ENCODE measurements around the gene EPO. TPM values are rescaled to one million over a fixed set of nuclear protein-coding genes. Genes with fewer than 3 reads are reported as not detected.

The EPO gene
- total RNA-seq, 1 donor from 2014 or later = 0.40 TPM

GRCh38 chr7:100679129-100679926 lies 40.9 kb upstream of the EPO start:
- no peak for DNase-seq
- Mint-ChIP-seq H3K9me3 (no peaks in the 10 kb centered on the region), H3K27ac (no peak overlapping the region), H3K36me3 (ENCODE audit: low read depth) (peaks cover 30% of the 10 kb centered on the region), H3K4me1 (peaks cover 17% of the 10 kb centered on the region), H3K27me3 (no peaks in the 10 kb centered on the region), H3K4me3 (no peak overlapping the region)
- intact Hi-C loops (cut with micrococcal nuclease) = no loop called here

GRCh38 chr7:100679927-100680575 lies 40.2 kb upstream of the EPO start:
- H3K27me3 Mint-ChIP-seq = no peaks in the 10 kb centered on the region
- H3K27ac Mint-ChIP-seq = no peak overlapping the region
- H3K36me3 Mint-ChIP-seq (ENCODE audit: low read depth) = peaks cover 29% of the 10 kb centered on the region
- H3K4me1 Mint-ChIP-seq = peaks cover 15% of the 10 kb centered on the region
- DNase-seq = no peak
- H3K4me3 Mint-ChIP-seq = no peak overlapping the region
- intact Hi-C loops (cut with micrococcal nuclease) = no loop called here
- no peaks in the 10 kb centered on the region for H3K9me3 Mint-ChIP-seq

DNA sequence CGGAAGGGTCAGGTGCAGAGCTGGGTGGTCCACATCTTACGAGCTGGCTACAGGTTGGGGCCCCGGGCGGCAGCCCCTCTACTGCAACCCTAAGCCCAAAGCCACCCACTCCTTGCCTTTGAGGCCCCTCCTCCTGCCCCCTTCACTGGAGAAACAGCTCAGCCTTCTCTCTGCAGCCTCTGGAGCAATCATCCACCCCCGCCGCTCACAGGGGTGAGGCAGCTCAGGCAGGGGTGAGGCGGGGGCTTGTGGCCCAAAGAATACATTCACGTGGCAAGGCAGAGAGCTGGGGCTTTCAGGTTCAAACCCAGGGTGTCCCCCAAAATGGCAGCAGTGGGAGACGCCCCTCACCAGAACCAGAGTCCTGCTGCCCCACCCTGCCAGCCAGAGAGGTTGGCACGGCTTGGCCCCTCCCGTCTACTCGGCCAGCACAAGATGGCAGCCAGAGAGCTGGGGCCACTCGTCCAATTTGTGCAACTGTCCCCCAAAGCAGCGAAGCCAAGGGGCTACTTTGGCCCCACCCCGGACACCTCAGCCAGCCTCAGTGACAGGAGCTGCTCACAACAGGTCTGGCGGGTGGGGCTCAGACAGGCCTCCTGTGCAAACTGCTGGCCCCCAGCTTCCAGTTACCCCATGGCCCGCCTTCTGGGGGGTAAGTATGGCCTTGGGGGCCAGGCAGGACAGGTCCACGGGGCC lies 39.5 kb upstream of the EPO start:
- Mint-ChIP-seq H3K27me3 (no peaks in the 10 kb centered on the region), H3K27ac (no peak overlapping the region), H3K36me3 (ENCODE audit: low read depth) (peaks cover 32% of the 10 kb centered on the region), H3K4me3 (no peak overlapping the region), H3K4me1 (peaks cover 15% of the 10 kb centered on the region), H3K9me3 (no peaks in the 10 kb centered on the region)
- no peak for DNase-seq
- intact Hi-C loops (cut with micrococcal nuclease) = no loop called here

GRCh38 chr7:100681491-100682227 lies 38.6 kb upstream of the EPO start:
- Mint-ChIP-seq H3K4me3 (no peak overlapping the region), H3K9me3 (no peaks in the 10 kb centered on the region), H3K36me3 (ENCODE audit: low read depth) (peaks cover 30% of the 10 kb centered on the region), H3K4me1 (peaks cover 11% of the 10 kb centered on the region), H3K27me3 (no peaks in the 10 kb centered on the region), H3K27ac (peak overlapping the region; percentile 12)
- intact Hi-C loops (cut with micrococcal nuclease) = no loop called here
- no peak for DNase-seq

DNA sequence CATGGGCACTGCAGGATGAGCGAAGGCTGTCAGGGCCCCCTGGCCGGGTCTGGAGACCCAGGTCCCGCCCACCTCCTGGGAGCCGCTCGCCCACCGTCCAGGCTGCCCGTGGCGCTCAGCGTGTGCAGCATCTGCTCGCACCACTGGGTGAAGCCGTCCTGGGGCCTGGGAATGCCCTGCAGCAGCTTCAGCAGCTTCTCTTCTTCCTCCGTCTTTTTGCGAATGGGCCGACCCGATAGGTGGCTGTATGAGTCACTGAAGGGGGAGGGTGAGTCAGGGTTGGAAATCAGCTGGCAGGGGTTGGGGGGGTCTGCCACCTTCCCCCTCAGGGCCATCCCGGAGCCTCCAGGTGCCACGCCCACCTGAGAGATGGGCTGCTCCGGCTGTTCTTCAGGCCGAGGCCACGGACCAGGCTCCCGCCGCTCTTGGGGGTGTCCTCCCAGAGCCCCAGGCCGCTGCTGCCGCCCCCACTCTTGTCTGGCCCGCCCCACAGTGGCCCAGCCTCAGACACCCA lies 38.0 kb upstream of the EPO start:
- Mint-ChIP-seq H3K4me3 (no peak overlapping the region), H3K27me3 (no peaks in the 10 kb centered on the region), H3K36me3 (ENCODE audit: low read depth) (peaks cover 31% of the 10 kb centered on the region), H3K4me1 (peaks cover 9% of the 10 kb centered on the region), H3K9me3 (no peaks in the 10 kb centered on the region), H3K27ac (no peak overlapping the region)
- no peak for DNase-seq
- intact Hi-C loops (cut with micrococcal nuclease) = no loop called here

GRCh38 chr7:100682991-100683658 lies 37.1 kb upstream of the EPO start:
- DNase-seq = peak; percentile 56
- Mint-ChIP-seq H3K9me3 (no peaks in the 10 kb centered on the region), H3K27me3 (no peaks in the 10 kb centered on the region), H3K36me3 (ENCODE audit: low read depth) (peaks cover 30% of the 10 kb centered on the region), H3K4me3 (no peak overlapping the region), H3K4me1 (peaks cover 9% of the 10 kb centered on the region), H3K27ac (peak overlapping the region; percentile 25)
- intact Hi-C loops (cut with micrococcal nuclease) = no loop called here

DNA sequence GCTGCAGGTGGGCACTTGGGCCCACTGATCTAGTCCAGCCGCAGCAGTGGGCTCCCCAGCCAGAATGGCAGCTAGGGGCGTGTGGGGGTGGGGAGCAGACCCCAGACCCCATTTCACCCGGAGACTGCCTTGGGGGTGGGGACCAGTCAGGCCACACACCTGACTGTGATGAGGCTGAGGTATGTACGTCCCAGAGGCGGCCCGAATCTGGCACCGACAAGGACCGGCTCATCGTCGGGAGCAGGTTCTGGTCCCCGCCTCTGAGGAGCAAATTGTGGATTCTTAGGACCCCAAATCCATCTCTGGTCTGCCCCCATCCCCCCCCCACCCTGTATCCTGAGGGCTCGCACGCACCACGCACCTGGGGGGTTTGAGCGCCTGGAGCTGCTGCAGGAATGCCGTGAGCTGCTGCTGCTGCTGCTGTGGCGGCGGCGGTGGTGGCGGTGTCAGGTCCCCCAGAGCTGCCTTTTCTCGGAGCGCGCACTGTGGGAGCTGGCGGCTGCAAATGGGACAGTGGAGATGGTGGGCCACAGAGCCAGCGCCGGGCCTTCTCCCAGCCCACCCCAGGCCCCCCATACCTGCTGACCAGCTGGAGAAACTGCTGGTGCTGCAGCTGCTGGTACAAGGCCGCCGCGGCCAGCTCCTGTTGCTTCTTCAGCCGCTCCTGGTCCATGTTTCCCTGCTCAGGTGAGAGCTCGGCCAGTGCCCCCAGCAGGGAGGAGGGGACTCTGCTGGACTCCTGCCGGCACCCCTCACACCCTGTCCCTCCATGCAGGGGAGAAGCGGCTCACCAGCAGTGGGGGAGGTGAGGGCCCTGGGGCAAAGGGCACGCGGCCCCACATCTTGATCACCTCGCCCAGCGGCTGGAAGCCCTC lies 36.4 kb upstream of the EPO start:
- peak; percentile 59 for DNase-seq
- Mint-ChIP-seq H3K4me1 (peaks cover 9% of the 10 kb centered on the region), H3K27ac (no peak overlapping the region), H3K9me3 (no peaks in the 10 kb centered on the region), H3K27me3 (no peaks in the 10 kb centered on the region), H3K4me3 (no peak overlapping the region), H3K36me3 (ENCODE audit: low read depth) (peaks cover 27% of the 10 kb centered on the region)
- intact Hi-C loops (cut with micrococcal nuclease) = no loop called here

- Mint-ChIP-seq H3K27me3 (no peaks in the 10 kb centered on the region), H3K4me1 (peaks cover 6% of the 10 kb centered on the region), H3K36me3 (ENCODE audit: low read depth) (peaks cover 23% of the 10 kb centered on the region), H3K4me3 (no peak overlapping the region), H3K27ac (no peak overlapping the region), H3K9me3 (no peaks in the 10 kb centered on the region)
- intact Hi-C loops (cut with micrococcal nuclease) = no loop called here
- no peak for DNase-seq
These were observed 35.7 kb upstream of the EPO start for GRCh38 chr7:100684534-100685042.

DNA sequence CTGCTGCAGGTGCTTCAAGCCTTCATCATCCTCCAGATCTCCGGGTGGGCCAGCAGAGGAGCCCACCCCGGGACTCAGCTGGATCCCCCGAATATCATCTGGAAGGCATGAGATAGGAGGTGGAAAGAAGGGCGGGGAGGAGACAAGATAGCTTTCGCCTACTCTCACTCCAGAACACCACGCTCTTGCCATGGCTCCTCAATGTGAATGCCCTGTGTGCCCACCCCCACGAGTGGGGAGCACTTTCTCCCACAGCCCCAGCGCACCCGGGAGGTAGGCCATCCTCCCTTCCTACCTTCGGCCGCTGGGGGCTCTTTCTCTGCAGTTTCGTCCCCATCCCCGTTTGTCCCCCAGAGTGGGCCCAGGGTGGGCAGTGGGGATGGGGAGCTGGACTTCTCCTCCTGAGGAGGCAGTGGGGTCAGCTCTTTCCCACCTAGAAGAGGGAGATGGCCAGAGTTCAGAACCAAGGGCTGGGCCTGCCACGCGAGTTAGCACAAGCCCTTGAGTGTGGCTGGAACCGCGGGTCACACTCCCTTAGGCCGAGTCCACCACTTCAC lies 35.1 kb upstream of the EPO start:
- Mint-ChIP-seq H3K9me3 (no peaks in the 10 kb centered on the region), H3K27ac (no peak overlapping the region), H3K4me3 (no peak overlapping the region), H3K36me3 (ENCODE audit: low read depth) (peaks cover 21% of the 10 kb centered on the region), H3K4me1 (peaks cover 5% of the 10 kb centered on the region), H3K27me3 (no peaks in the 10 kb centered on the region)
- intact Hi-C loops (cut with micrococcal nuclease) = no loop called here
- no peak for DNase-seq

DNA sequence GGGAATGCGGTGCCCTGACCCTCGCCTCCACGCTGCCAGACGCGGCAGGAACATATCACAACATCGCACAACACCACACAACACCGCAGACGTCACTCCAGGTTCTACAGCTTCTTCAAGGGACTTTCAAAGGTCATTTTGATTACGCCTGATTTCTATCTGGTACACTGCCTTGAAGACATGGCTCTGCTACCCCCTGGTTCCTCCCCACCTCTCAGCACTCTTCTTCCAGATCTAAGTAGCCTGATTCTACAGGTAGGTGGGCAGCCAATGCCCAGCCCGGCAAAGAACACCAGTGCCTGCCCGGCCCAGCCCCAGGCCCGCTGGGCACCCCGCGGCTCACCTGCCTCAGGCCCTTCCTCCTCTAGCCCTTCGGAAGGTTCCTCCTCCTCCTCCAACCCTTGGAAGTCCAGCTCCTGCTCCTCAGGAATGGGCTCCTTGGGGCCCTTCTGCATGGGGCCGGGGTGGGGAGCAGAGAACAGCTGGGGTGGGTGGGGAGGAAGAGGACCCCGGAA lies 34.6 kb upstream of the EPO start:
- no peaks in the 10 kb centered on the region for H3K9me3 Mint-ChIP-seq
- peaks cover 20% of the 10 kb centered on the region for H3K36me3 Mint-ChIP-seq (ENCODE audit: low read depth)
- peaks cover 3% of the 10 kb centered on the region for H3K4me1 Mint-ChIP-seq
- H3K4me3 Mint-ChIP-seq = no peak overlapping the region
- no peak for DNase-seq
- intact Hi-C loops (cut with micrococcal nuclease) = no loop called here
- no peaks in the 10 kb centered on the region for H3K27me3 Mint-ChIP-seq
- no peak overlapping the region for H3K27ac Mint-ChIP-seq

GRCh38 chr7:100686201-100686821 lies 34.0 kb upstream of the EPO start:
- intact Hi-C loops (cut with micrococcal nuclease) = no loop called here
- Mint-ChIP-seq H3K4me1 (peaks cover 3% of the 10 kb centered on the region), H3K4me3 (no peak overlapping the region), H3K27ac (no peak overlapping the region), H3K27me3 (no peaks in the 10 kb centered on the region), H3K36me3 (ENCODE audit: low read depth) (peaks cover 20% of the 10 kb centered on the region), H3K9me3 (no peaks in the 10 kb centered on the region)
- DNase-seq = no peak

- H3K36me3 Mint-ChIP-seq (ENCODE audit: low read depth) = peaks cover 21% of the 10 kb centered on the region
- peaks cover 4% of the 10 kb centered on the region for H3K4me1 Mint-ChIP-seq
- no peak for DNase-seq
- no peaks in the 10 kb centered on the region for H3K27me3 Mint-ChIP-seq
- no peak overlapping the region for H3K27ac Mint-ChIP-seq
- no peaks in the 10 kb centered on the region for H3K9me3 Mint-ChIP-seq
- no peak overlapping the region for H3K4me3 Mint-ChIP-seq
- intact Hi-C loops (cut with micrococcal nuclease) = no loop called here
These were observed 33.5 kb upstream of the EPO start for GRCh38 chr7:100686822-100687211.

Data from activated CD4-positive, alpha-beta T cell treated with anti-CD3 and anti-CD28 coated beads, Interleukin-2, amount 10 ng/mL, durations not matched to agents 24 days and 14 days (primary cell).